Measurements from ENCODE around the gene DCBLD2. TPM values are rescaled to one million over a fixed set of nuclear protein-coding genes. Genes with fewer than 3 reads are reported as not detected.
A peak's percentile ranks its signal among the peaks of the same experiment; 100 is the strongest.

Gene DCBLD2
- total and polyA plus RNA-seq, 2 of the 4 experiments (the other 2 are of a cell fraction): 121 to 196 TPM

DNA sequence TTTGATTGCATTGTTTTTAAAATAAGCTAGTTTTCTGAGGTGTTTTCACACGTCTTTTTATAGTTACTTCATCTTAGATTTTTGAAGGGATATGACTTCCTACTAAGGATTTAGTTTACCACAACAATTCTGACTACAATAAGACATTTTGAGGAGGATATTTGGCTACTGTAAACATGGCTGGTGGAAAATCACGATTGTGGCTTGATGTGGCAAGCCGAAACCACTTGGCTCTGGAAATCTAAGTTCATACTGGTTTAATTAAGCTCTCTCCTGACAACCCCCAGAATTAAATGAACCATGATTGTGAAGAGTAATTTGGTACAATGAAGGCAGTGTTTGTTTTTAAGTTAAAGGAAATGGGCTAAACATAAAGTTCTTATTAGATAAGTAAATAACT lies 107.5 kb downstream of the DCBLD2 start:
- WGBS, 2 experiments (ENCODE audit: extremely low coverage in 2 of 2, insufficient read length in 1 of 2): no CpG with 5 or more reads among the region's 3 CpGs
- peak overlapping the region; percentile 59 for H2BK5ac ChIP-seq (ENCODE audit: low read depth, low read length, poor library complexity, severe bottlenecking)
- H3K4ac ChIP-seq (ENCODE audit: low read depth, low read length): no peak overlapping the region
- no peaks in the 10 kb centered on the region for H3K27me3 ChIP-seq (ENCODE audit: control insufficient read depth, insufficient read depth, low read length)
- H4K5ac ChIP-seq (ENCODE audit: low read depth, low read length): no peak overlapping the region
- 0 out of 2 replicates have a peak overlapping the region, but pooled peaks have one; percentile 48 for H3K9ac ChIP-seq (ENCODE audit: low read depth, low read length)
- ATAC-seq (ENCODE audit: low read depth) (no peak), DNase-seq (no peak)
- POLR2A ChIA-PET (ENCODE audit: unreplicated experiment): interaction anchor here (0.6 kb wide), 1 partner anchor 16 kb away, joined by 3 read pairs; no protein-coding TSS in a partner anchor
- H3K18ac ChIP-seq (ENCODE audit: low read depth, low read length): no peak overlapping the region
- TF ChIP-seq RAD21 (IDR thresholded peaks at IDR 0.05; ENCODE audit: low read length) (no peak), MAZ (IDR thresholded peaks at IDR 0.05; ENCODE audit: borderline replicate concordance, low read depth, low read length) (no peak), CEBPB (IDR thresholded peaks at IDR 0.05; ENCODE audit: low read depth, low read length) (no peak), MAFK (IDR thresholded peaks at IDR 0.05; ENCODE audit: low read depth, low read length) (no peak), MXI1 (IDR thresholded peaks at IDR 0.05; ENCODE audit: borderline replicate concordance, low read depth, low read length) (no peak), NFE2L2 (IDR thresholded peaks at IDR 0.05; ENCODE audit: low read depth, low read length) (no peak), POLR2A (IDR thresholded peaks at IDR 0.05; ENCODE audit: low read depth, low read length) (no peak)
- TF ChIP-seq, protein P1, sequence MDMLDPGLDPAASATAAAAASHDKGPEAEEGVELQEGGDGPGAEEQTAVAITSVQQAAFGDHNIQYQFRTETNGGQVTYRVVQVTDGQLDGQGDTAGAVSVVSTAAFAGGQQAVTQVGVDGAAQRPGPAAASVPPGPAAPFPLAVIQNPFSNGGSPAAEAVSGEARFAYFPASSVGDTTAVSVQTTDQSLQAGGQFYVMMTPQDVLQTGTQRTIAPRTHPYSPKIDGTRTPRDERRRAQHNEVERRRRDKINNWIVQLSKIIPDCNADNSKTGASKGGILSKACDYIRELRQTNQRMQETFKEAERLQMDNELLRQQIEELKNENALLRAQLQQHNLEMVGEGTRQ (IDR thresholded peaks at IDR 0.05; ENCODE audit: low read depth, low read length): no peak
- TF ChIP-seq, protein P2, sequence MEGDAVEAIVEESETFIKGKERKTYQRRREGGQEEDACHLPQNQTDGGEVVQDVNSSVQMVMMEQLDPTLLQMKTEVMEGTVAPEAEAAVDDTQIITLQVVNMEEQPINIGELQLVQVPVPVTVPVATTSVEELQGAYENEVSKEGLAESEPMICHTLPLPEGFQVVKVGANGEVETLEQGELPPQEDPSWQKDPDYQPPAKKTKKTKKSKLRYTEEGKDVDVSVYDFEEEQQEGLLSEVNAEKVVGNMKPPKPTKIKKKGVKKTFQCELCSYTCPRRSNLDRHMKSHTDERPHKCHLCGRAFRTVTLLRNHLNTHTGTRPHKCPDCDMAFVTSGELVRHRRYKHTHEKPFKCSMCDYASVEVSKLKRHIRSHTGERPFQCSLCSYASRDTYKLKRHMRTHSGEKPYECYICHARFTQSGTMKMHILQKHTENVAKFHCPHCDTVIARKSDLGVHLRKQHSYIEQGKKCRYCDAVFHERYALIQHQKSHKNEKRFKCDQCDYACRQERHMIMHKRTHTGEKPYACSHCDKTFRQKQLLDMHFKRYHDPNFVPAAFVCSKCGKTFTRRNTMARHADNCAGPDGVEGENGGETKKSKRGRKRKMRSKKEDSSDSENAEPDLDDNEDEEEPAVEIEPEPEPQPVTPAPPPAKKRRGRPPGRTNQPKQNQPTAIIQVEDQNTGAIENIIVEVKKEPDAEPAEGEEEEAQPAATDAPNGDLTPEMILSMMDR (conservative IDR thresholded peaks at IDR 0.05; ENCODE audit: low read depth, low read length): no peak
- peaks cover 4% of the 10 kb centered on the region; the same call in 1 of the 2 replicates for H3K4me1 ChIP-seq (ENCODE audit: control insufficient read depth, insufficient read depth, low read length)
- peaks cover 7% of the 10 kb centered on the region; the same call in 1 of the 2 replicates for H3K36me3 ChIP-seq (ENCODE audit: control insufficient read depth, insufficient read depth, low read length)
- H3K9me3 ChIP-seq (ENCODE audit: control insufficient read depth, insufficient read depth, low read length): no peaks in the 10 kb centered on the region
- no TSS peak for BruUV-seq (replicated peaks)
- dilution Hi-C loops (cut with HindIII; ENCODE audit: low sequenced_read_pairs, unreplicated experiment) (no loop called here), in situ Hi-C loops (cut with MboI; ENCODE audit: low sequenced_read_pairs) (no loop called here), intact Hi-C loops (cut with micrococcal nuclease) (loop anchor here (5.0 kb wide), 1 partner anchor 192 kb away; no protein-coding TSS in a partner anchor)
- H3K79me1 ChIP-seq (ENCODE audit: low read depth in 1 of 2, low read length in 2 of 2): peaks cover 0 to 3% of the 10 kb centered on the region in 2 experiments; a peak in 1 of 4 replicates
- H3K9me1 ChIP-seq (ENCODE audit: insufficient read depth, low read length): 0 out of 2 replicates have a peak, but pooled peaks cover 3% of the 10 kb centered on the region
- H3K23ac ChIP-seq (ENCODE audit: low read depth, low read length): no peak overlapping the region
- no peak overlapping the region for H3K56ac ChIP-seq (ENCODE audit: extremely low read depth, insufficient read depth, low read length)
- no peak overlapping the region for H4K91ac ChIP-seq (ENCODE audit: insufficient read depth, low read depth, low read length)
- no peak overlapping the region for H3K4me3 ChIP-seq (ENCODE audit: insufficient read depth, low read depth, low read length)
- H2AK9ac ChIP-seq (replicated peaks; ENCODE audit: low read depth, low read length, poor library complexity): no peak overlapping the region
- no peak overlapping the region for H3K14ac ChIP-seq (replicated peaks; ENCODE audit: low read depth, low read length)
- no peak overlapping the region for H2BK20ac ChIP-seq (ENCODE audit: low read depth, low read length)
- CTCF ChIA-PET: interaction anchor here (0.5 to 1.1 kb wide), 2 partner anchors 129 to 192 kb away, joined by 3 to 4 read pairs; no protein-coding TSS in a partner anchor
- H2BK15ac ChIP-seq (ENCODE audit: low read depth, low read length): no peak overlapping the region
- H2BK120ac ChIP-seq (ENCODE audit: low read depth, low read length): no peak overlapping the region
- no peak overlapping the region for H2AK5ac ChIP-seq (ENCODE audit: low read depth, low read length)
- no peak overlapping the region for H2AFZ ChIP-seq (replicated peaks; ENCODE audit: low read length, poor library complexity)
- H3K4me2 ChIP-seq (ENCODE audit: low read depth, low read length): no peak overlapping the region
- H4K20me1 ChIP-seq (ENCODE audit: insufficient read depth, low read length): no peaks in the 10 kb centered on the region
- H4K8ac ChIP-seq (ENCODE audit: low read depth in 2 of 2, low read length in 2 of 2): 0 out of 4 replicates have a peak overlapping the region, but pooled peaks of 1 of the 2 experiments have one; percentile 31
- no peak overlapping the region for H3K27ac ChIP-seq (ENCODE audit: insufficient read depth, low read length)
